Measurements from ENCODE around the gene HSPA5. TPM values are rescaled to one million over a fixed set of nuclear protein-coding genes. Genes with fewer than 3 reads are reported as not detected.
"Not testable (repeated sequence)": the region's sequence is repeated elsewhere in the genome, so short reads cannot be mapped to it uniquely, and the experiment has no call there.

HSPA5 gene
- total RNA-seq, 2 donors from 2014 or later, result 245 to 487 TPM

DNA sequence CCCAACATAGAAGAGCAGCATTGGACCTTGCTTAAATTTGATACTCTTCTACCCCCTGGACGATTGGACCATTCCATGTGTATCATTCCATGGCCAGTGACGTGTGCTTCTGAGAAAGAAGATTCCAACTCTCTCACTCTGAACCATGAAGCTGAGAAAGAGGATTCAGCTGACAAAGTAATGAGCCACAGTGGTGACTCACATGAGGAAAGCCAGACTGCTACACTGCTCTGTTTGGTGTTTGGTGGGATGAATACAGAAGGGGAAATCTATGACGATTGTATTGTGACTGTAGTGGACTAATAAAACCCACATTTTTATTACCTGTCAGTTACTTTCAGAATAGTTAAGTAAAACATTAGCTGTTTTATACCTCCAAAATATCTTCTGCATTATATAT, 7.5 kb downstream of the HSPA5 start:
- H3K9me3 ChIP-seq (ENCODE audit: control insufficient read depth, low read length), result no peaks in the 10 kb centered on the region
- no peaks in the 10 kb centered on the region for H3K27me3 Mint-ChIP-seq (ENCODE audit: insufficient read depth)
- no peaks in the 10 kb centered on the region for H3K4me1 ChIP-seq (ENCODE audit: control insufficient read depth, insufficient read depth, low read length)
- no peak overlapping the region for H3K4me3 Mint-ChIP-seq
- 93 to 96% methylated on average over 2 of the region's 3 CpGs for WGBS, 2 experiments (ENCODE audit: insufficient coverage in 1 of 2, insufficient read length in 1 of 2)
- H3K27ac ChIP-seq (ENCODE audit: low read depth, low read length), result no peak overlapping the region
- H3K4me3 ChIP-seq (ENCODE audit: low read length), result no peak overlapping the region
- DNase-seq, result no peak
- H3K4me1 Mint-ChIP-seq, result peaks cover 35% of the 10 kb centered on the region
- peak overlapping the region; percentile 27 for H3K27ac Mint-ChIP-seq
- TF ChIP-seq, protein P1, sequence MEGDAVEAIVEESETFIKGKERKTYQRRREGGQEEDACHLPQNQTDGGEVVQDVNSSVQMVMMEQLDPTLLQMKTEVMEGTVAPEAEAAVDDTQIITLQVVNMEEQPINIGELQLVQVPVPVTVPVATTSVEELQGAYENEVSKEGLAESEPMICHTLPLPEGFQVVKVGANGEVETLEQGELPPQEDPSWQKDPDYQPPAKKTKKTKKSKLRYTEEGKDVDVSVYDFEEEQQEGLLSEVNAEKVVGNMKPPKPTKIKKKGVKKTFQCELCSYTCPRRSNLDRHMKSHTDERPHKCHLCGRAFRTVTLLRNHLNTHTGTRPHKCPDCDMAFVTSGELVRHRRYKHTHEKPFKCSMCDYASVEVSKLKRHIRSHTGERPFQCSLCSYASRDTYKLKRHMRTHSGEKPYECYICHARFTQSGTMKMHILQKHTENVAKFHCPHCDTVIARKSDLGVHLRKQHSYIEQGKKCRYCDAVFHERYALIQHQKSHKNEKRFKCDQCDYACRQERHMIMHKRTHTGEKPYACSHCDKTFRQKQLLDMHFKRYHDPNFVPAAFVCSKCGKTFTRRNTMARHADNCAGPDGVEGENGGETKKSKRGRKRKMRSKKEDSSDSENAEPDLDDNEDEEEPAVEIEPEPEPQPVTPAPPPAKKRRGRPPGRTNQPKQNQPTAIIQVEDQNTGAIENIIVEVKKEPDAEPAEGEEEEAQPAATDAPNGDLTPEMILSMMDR (conservative IDR thresholded peaks at IDR 0.05), result no peak
- H3K9ac ChIP-seq (ENCODE audit: extremely low read depth, low read length, poor library complexity, severe bottlenecking), result no peak overlapping the region
- peaks cover 54% of the 10 kb centered on the region for H3K36me3 ChIP-seq (ENCODE audit: control insufficient read depth, insufficient read depth, low read length)
- H3K27me3 ChIP-seq (ENCODE audit: control insufficient read depth, insufficient read depth, low read length, poor library complexity, severe bottlenecking), result no peaks in the 10 kb centered on the region
- no peaks in the 10 kb centered on the region for H3K9me3 Mint-ChIP-seq
- H3K36me3 Mint-ChIP-seq (ENCODE audit: low read depth), result peaks cover 58% of the 10 kb centered on the region

DNA sequence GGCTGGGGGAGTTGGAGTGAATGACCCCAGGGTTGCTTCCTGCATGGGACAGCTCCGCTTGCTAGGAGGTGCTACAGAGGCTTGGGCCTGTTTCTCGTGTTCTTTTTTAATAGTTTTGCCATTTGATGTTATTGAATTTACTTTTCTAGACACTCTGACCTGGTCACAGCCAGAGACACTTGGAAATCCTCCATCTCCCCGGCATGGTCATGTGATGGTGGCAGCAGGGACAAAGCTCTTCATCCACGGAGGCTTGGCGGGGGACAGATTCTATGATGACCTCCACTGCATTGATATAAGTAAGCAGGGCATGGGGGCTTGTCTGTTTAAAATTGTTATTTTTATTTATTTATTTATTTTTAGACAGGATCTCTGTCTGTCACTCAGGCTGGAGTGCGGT, 13.4 kb downstream of the HSPA5 start:
- Histone ChIP-seq H3K4me3 (ENCODE audit: low read length) (no peak overlapping the region), H3K27me3 (ENCODE audit: control insufficient read depth, insufficient read depth, low read length, poor library complexity, severe bottlenecking) (no peaks in the 10 kb centered on the region), H3K9me3 (ENCODE audit: control insufficient read depth, low read length) (no peaks in the 10 kb centered on the region), H3K27ac (ENCODE audit: low read depth, low read length) (no peak overlapping the region), H3K36me3 (ENCODE audit: control insufficient read depth, insufficient read depth, low read length) (peaks cover 24% of the 10 kb centered on the region), H3K4me1 (ENCODE audit: control insufficient read depth, insufficient read depth, low read length) (no peaks in the 10 kb centered on the region), H3K9ac (ENCODE audit: extremely low read depth, low read length, poor library complexity, severe bottlenecking) (no peak overlapping the region)
- Mint-ChIP-seq H3K36me3 (ENCODE audit: low read depth) (peaks cover 28% of the 10 kb centered on the region), H3K9me3 (no peaks in the 10 kb centered on the region), H3K4me1 (no peaks in the 10 kb centered on the region), H3K4me3 (no peak overlapping the region), H3K27ac (no peak overlapping the region), H3K27me3 (ENCODE audit: insufficient read depth) (no peaks in the 10 kb centered on the region)
- WGBS, 2 experiments (ENCODE audit: insufficient coverage in 1 of 2, insufficient read length in 1 of 2), result 98 to 100% methylated on average over 2 to 6 of the region's 6 CpGs
- no peak for DNase-seq
- TF ChIP-seq, protein P1 (conservative IDR thresholded peaks at IDR 0.05), result no peak

- not testable (repeated sequence) for H3K27me3 Mint-ChIP-seq (ENCODE audit: insufficient read depth); H3K9me3 ChIP-seq (ENCODE audit: control insufficient read depth, low read length); H3K27me3 ChIP-seq (ENCODE audit: control insufficient read depth, insufficient read depth, low read length, poor library complexity, severe bottlenecking); H3K4me1 Mint-ChIP-seq; H3K4me1 ChIP-seq (ENCODE audit: control insufficient read depth, insufficient read depth, low read length); H3K27ac ChIP-seq (ENCODE audit: low read depth, low read length); H3K9me3 Mint-ChIP-seq; H3K4me3 Mint-ChIP-seq; H3K9ac ChIP-seq (ENCODE audit: extremely low read depth, low read length, poor library complexity, severe bottlenecking); DNase-seq; H3K4me3 ChIP-seq (ENCODE audit: low read length); H3K27ac Mint-ChIP-seq
- peaks cover 32% of the 10 kb centered on the region for H3K36me3 Mint-ChIP-seq (ENCODE audit: low read depth)
- peaks cover 37% of the 10 kb centered on the region for H3K36me3 ChIP-seq (ENCODE audit: control insufficient read depth, insufficient read depth, low read length)
These were observed 16.3 kb downstream of the HSPA5 start for GRCh38 chr9:125224858-125225257.

- WGBS, 2 experiments (ENCODE audit: insufficient coverage in 1 of 2, insufficient read length in 1 of 2), result 90 to 95% methylated on average over 3 of the region's 3 CpGs
- TF ChIP-seq, protein P1 (conservative IDR thresholded peaks at IDR 0.05), result no peak
- Mint-ChIP-seq H3K4me3 (no peak overlapping the region), H3K36me3 (ENCODE audit: low read depth) (peaks cover 47% of the 10 kb centered on the region), H3K27ac (no peak overlapping the region), H3K9me3 (no peaks in the 10 kb centered on the region), H3K4me1 (no peaks in the 10 kb centered on the region), H3K27me3 (ENCODE audit: insufficient read depth) (no peaks in the 10 kb centered on the region)
- no peak for DNase-seq
- Histone ChIP-seq H3K36me3 (ENCODE audit: control insufficient read depth, insufficient read depth, low read length) (peaks cover 51% of the 10 kb centered on the region), H3K27ac (ENCODE audit: low read depth, low read length) (no peak overlapping the region), H3K27me3 (ENCODE audit: control insufficient read depth, insufficient read depth, low read length, poor library complexity, severe bottlenecking) (no peaks in the 10 kb centered on the region), H3K4me3 (ENCODE audit: low read length) (no peak overlapping the region), H3K4me1 (ENCODE audit: control insufficient read depth, insufficient read depth, low read length) (no peaks in the 10 kb centered on the region), H3K9me3 (ENCODE audit: control insufficient read depth, low read length) (peaks cover 4% of the 10 kb centered on the region), H3K9ac (ENCODE audit: extremely low read depth, low read length, poor library complexity, severe bottlenecking) (no peak overlapping the region)
These were observed 22.5 kb downstream of the HSPA5 start for GRCh38 chr9:125218621-125219020.

Data from endodermal cell (in vitro differentiated cells).